GM10266 (cell line): ENCODE results near the gene PARD3B.

Experiments used
- DNase-seq: peaks from one replicate; pipeline ENCODE4 v3.0.0; 2012; ENCODE audit errors: extremely low spot score
- CTCF ChIP-seq: IDR thresholded peaks from 2 replicates; pipeline ENCODE4 v1.5.1; 2012; ENCODE audit warnings: mild to moderate bottlenecking, low read depth; ENCODE audit not compliant: control insufficient read depth, insufficient read depth; ENCODE audit errors: missing control alignments

PARD3B gene

GRCh38 chr2:204613635-204614034 lies 68.4 kb downstream of the PARD3B start:
- no peak for DNase-seq
- no peak for TF ChIP-seq CTCF

- no peak for TF ChIP-seq CTCF
- DNase-seq = no peak
Measured at GRCh38 chr2:204615456-204615855, 70.2 kb downstream of the PARD3B start.

GRCh38 chr2:204625135-204625534 lies 79.9 kb downstream of the PARD3B start:
- DNase-seq = no peak
- TF ChIP-seq CTCF = no peak

GRCh38 chr2:204628926-204629712 lies 83.8 kb downstream of the PARD3B start:
- no peak for DNase-seq
- no peak for TF ChIP-seq CTCF

- DNase-seq = no peak
Measured at GRCh38 chr2:204632410-204632809, 87.1 kb downstream of the PARD3B start.

GRCh38 chr2:204634564-204634963 lies 89.3 kb downstream of the PARD3B start:
- DNase-seq = no peak
- no peak for TF ChIP-seq CTCF

More at GRCh38 chr2:204632410-204632809, 87.1 kb downstream of the PARD3B start:
- TF ChIP-seq CTCF = no peak

- TF ChIP-seq CTCF = no peak
- DNase-seq = no peak
Measured at GRCh38 chr2:204635478-204635877, 90.2 kb downstream of the PARD3B start.
